ENCODE measurements around the gene GJC1.
A peak's percentile ranks its signal among the peaks of the same experiment; 100 is the strongest.

GJC1 gene

GRCh38 chr17:44829523-44830358 is at the start of gene GJC1:
GJC1 (minus strand) TSS chr17:44830287; CDS start chr17:44805817, 24,470 bp downstream.
- FAIRE-seq = peak; percentile 38

DNA sequence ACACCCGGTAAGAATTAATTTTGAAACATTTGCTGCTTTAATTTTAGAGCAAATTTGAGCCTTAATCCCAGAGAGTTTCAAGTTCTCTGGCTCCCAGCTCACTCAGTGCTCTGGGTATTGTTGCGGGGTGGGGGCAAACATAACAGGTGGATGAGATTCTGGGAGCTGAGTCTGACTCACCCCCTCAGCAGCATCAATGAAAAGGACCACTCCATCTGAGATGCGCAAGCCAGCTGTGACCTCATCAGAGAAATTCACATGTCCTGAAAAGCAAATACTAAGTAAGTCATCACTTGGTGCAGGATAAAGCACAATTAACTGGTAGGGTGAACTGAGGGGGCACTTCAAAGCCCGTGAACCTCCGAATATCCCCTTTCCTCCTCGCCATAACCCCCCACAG is 49.3 kb upstream of the GJC1 start:
- no peak for DNase-seq (ENCODE audit: extremely low spot score, insufficient read length, low read depth)
- no peak for FAIRE-seq

More at GRCh38 chr17:44829523-44830358, at the start of gene GJC1:
- DNase-seq (ENCODE audit: extremely low spot score, insufficient read length, low read depth) = no peak

- no peak for DNase-seq (ENCODE audit: extremely low spot score, insufficient read length, low read depth)
- peak; percentile 41 for FAIRE-seq
Observed at GRCh38 chr17:44878627-44879221, 48.6 kb upstream of the GJC1 start.

GRCh38 chr17:44877121-44877520 is 47.0 kb upstream of the GJC1 start:
- DNase-seq (ENCODE audit: extremely low spot score, insufficient read length, low read depth) (no peak), FAIRE-seq (no peak)

DNA sequence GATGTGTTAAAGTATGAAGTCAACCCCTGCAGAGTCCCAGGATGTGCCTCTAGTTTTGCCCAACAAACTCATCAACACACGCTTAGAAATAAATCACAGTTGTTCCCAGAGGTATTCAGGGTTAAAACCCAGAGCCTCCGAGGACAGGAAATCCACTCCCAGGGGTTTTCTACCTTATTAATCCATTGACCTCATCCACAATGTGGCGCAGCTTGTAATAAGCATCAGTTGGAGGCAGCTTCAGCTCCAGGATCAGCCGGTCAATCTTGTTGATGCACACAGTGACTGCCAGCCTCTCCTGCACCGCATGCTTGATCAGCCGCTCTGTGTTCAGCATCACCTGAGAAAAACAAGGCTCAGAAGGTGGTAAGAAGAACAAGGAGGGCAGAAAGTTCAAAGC is 45.7 kb upstream of the GJC1 start:
- no peak for FAIRE-seq
- no peak for DNase-seq (ENCODE audit: extremely low spot score, insufficient read length, low read depth)

GRCh38 chr17:44872131-44872768 is 42.2 kb upstream of the GJC1 start:
- no peak for DNase-seq (ENCODE audit: extremely low spot score, insufficient read length, low read depth)
- no peak for FAIRE-seq

- no peak for DNase-seq (ENCODE audit: extremely low spot score, insufficient read length, low read depth)
- no peak for FAIRE-seq
Observed at GRCh38 chr17:44871556-44871955, 41.5 kb upstream of the GJC1 start.

- FAIRE-seq (no peak), DNase-seq (ENCODE audit: extremely low spot score, insufficient read length, low read depth) (no peak)
Observed at GRCh38 chr17:44867841-44868240, 37.8 kb upstream of the GJC1 start.

DNA sequence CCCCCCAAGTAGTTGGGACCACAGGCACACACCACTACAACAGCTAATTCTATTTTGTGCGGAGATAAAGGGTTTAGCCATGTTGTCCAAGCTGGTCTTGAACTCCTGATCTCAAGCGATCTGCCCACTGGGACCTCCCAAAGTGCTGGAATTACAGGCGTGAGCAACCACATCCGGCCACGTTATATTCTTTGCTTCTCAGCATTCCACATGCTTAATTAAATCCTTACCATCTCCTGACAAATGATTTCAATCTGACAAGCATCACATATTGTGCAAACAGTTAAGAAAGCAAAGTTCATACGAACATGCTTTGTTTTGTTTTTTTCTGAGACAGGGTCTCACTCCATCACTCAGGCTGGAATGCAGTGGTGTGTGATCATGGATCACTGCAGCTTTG is 35.8 kb upstream of the GJC1 start:
- DNase-seq (ENCODE audit: extremely low spot score, insufficient read length, low read depth) = no peak
- FAIRE-seq = no peak

DNA sequence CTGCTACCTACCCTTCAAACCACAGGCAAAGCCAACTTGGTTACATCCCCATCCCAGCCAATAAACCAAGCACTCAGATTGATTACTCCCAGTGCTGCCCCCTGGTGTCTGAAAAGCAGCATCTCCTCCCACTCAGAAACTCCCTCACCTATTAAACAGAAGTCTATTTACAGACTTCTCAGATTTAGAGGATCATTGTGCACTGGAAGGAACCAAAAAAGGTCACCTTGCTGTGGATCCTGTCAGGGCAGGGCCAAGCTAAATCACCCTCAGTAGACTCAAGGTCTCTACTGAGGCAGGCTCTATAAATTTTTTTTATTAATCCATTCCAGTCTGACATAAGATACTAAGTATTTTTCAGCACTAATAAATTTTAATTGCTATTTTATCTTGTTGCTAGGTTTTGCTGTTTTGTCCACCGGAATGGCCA is 35.2 kb upstream of the GJC1 start:
- FAIRE-seq (peak; percentile 85), DNase-seq (ENCODE audit: extremely low spot score, insufficient read length, low read depth) (peak; percentile 52)

DNA sequence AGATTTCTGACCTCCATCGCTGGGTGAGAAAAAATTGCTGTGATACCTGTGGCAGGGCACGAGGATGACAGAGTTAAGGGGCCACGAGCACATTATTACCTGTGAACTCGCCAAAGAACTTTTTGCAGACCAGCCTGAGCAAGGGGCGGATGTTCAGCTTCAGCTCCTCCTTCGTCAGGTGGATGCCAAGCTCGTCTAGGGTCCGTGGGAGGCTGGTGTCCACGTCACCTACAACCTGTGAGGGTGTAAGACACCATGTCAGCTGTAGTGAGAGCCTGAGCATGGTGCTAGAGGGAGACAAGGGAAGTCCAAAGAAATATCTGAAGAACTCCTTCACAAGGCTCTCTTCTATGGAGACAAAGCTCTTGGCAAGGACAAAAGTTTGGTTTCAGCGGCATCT is 34.7 kb upstream of the GJC1 start:
- FAIRE-seq (no peak), DNase-seq (ENCODE audit: extremely low spot score, insufficient read length, low read depth) (no peak)

GRCh38 chr17:44863061-44863918 is 33.2 kb upstream of the GJC1 start:
- DNase-seq (ENCODE audit: extremely low spot score, insufficient read length, low read depth) (no peak), FAIRE-seq (no peak)

GRCh38 chr17:44862278-44862914 is 32.3 kb upstream of the GJC1 start:
- DNase-seq (ENCODE audit: extremely low spot score, insufficient read length, low read depth) = no peak

DNA sequence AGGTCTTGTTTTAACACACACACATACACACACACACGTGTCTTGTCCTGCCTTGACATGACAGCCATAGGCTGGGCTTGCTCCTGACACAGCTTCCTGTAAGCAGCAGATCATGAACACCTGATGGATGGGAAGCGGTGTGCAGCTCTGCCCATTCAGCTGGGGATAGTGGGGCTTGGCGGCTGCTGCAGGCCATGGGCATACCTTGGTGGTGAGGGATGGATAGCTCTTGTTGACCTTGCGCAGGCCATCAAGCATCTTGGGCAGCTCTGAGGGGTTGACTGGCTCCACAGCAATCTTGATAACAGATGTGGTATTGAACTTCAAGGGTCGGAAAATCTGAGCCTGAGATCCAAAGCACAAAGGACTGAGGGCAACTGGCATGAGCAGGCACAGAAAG is 29.6 kb upstream of the GJC1 start:
- DNase-seq (ENCODE audit: extremely low spot score, insufficient read length, low read depth) (no peak), FAIRE-seq (no peak)

More at GRCh38 chr17:44862278-44862914, 32.3 kb upstream of the GJC1 start:
- no peak for FAIRE-seq

GRCh38 chr17:44854192-44854591 is 24.1 kb upstream of the GJC1 start:
- no peak for FAIRE-seq
- DNase-seq (ENCODE audit: extremely low spot score, insufficient read length, low read depth) = no peak

GRCh38 chr17:44850612-44851011 is 20.5 kb upstream of the GJC1 start:
- FAIRE-seq = no peak
- no peak for DNase-seq (ENCODE audit: extremely low spot score, insufficient read length, low read depth)

DNA sequence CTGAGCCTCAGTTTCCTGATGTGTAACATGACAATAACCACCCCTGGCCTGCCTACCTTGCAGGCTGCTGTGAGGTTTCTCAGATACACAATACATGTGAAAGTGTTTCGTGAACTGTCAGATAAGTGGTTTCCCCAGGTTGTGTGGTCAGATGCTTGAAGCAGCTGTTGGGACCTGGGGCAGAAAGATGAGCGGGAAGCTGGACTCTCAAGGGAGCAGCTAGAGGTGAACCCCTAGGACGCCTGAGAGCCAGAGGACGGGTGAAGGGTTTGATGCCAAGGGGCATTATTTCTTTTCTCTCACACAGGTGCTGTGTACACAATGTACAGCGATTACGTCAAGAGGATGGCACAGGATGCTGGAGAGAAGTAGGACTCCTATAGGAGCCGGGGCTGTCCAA is 19.9 kb upstream of the GJC1 start:
- no peak for FAIRE-seq

GRCh38 chr17:44848961-44849489 is 18.9 kb upstream of the GJC1 start:
- FAIRE-seq = no peak
- DNase-seq (ENCODE audit: extremely low spot score, insufficient read length, low read depth) = no peak

More for the DNA sequence above, 19.9 kb upstream of the GJC1 start:
- no peak for DNase-seq (ENCODE audit: extremely low spot score, insufficient read length, low read depth)

DNA sequence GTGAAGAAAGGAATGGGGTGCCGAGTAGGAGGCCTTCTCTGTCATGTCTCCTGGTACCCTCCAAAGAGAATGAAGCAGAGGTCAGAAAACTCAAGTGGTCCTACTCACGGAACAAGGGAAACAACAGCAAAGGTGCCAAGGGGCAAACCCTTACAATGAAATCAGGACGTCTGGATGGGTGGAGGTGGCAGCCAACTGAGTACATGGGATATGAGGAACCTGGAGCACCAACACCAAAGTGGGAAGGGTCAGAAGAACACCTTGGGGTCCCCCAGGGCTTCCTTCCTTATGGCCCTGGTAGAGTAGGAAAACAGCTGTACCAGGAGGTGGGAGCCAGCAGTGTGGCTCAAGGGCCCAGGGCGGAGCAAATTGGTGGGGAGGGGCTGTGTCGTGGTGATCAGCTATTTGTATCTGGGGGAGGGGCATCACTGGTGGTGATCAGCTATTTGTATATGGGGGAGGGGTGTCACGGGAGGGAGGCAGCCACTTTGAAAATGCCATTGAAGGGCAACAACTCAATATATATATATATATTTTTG is 18.2 kb upstream of the GJC1 start:
- no peak for DNase-seq (ENCODE audit: extremely low spot score, insufficient read length, low read depth)
- FAIRE-seq = no peak

Data from GM18507 (cell line).